ENCODE data around the gene APBB1. TPM values are rescaled to one million over a fixed set of nuclear protein-coding genes. Genes with fewer than 3 reads are reported as not detected.

APBB1 gene
- total and polyA plus RNA-seq, 10 of the 15 experiments (the other 5 are each of a cell fraction or from before 2014, with no cell fraction given) = 0.31 to 10.6 (median 5.4) TPM

DNA sequence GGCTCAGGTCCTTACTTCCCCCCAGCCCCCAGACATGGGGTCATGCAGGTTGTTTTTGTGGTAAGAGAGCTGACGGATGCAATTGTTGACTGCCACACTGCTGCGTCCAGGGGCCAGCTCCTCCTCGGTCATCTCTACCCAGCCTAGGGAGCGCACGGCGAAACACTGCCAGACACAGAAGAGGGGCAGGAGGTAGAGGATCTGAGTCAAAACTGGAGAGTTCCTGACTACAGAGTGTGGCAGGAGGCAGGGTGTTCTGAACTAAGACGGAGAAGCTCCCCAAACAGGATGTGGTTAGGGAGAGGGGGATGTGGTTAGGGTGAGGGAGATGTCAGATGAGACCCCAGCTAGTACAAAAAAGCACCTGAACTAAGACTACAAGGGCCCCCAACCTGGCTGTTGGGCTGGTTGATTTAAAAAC is 16.3 kb downstream of the APBB1 start (continued):
- TF ChIP-seq RCOR1 (conservative IDR thresholded peaks at IDR 0.05; ENCODE audit: low read depth, low read length) (no peak), E2F4 (IDR thresholded peaks at IDR 0.05; ENCODE audit: low read depth, low read length) (no peak), ZNF384 (IDR thresholded peaks at IDR 0.05; ENCODE audit: borderline replicate concordance, low read depth, low read length) (no peak), CEBPB (IDR thresholded peaks at IDR 0.05; ENCODE audit: borderline replicate concordance in 1 of 2, low read depth in 2 of 2, low read length in 2 of 2) (no peak), POLR2A (IDR thresholded peaks at IDR 0.05; ENCODE audit: low read depth, low read length) (peak; percentile 58), ZSCAN29 (IDR thresholded peaks at IDR 0.05) (no peak), SRF (IDR thresholded peaks at IDR 0.05; ENCODE audit: low read depth in 2 of 2, low read length in 2 of 2) (peak in 1 of 2 experiments; percentile 63; a peak in 1 of 4 replicates), PKNOX1 (IDR thresholded peaks at IDR 0.05) (peak; percentile 16; the same call in 1 of the 2 replicates), MYB (IDR thresholded peaks at IDR 0.05; ENCODE audit: borderline replicate concordance, low read depth, low read length) (no peak), YBX1 (IDR thresholded peaks at IDR 0.05) (no peak), ZBTB33 (IDR thresholded peaks at IDR 0.05) (no peak), MTA3 (IDR thresholded peaks at IDR 0.05; ENCODE audit: borderline replicate concordance, low read length) (no peak), NR2C2 (IDR thresholded peaks at IDR 0.05; ENCODE audit: borderline replicate concordance, control insufficient read depth, insufficient read length, low read depth) (no peak), EZH2 (IDR thresholded peaks at IDR 0.05; ENCODE audit: borderline replicate concordance, control insufficient read depth, low read depth, low read length) (no peak), HDAC2 (IDR thresholded peaks at IDR 0.05) (no peak), BACH1 (IDR thresholded peaks at IDR 0.05; ENCODE audit: borderline replicate concordance) (no peak), JUND (IDR thresholded peaks at IDR 0.05; ENCODE audit: low read depth, low read length) (no peak), MXI1 (IDR thresholded peaks at IDR 0.05; ENCODE audit: low read depth, low read length) (no peak), RFX5 (IDR thresholded peaks at IDR 0.05; ENCODE audit: low read depth, low read length) (no peak), ATF7 (IDR thresholded peaks at IDR 0.05; ENCODE audit: low read depth) (peak; percentile 23; the same call in 1 of the 2 replicates), SMAD5 (IDR thresholded peaks at IDR 0.05; ENCODE audit: low read depth) (no peak)
- TF ChIP-seq, protein P1, sequence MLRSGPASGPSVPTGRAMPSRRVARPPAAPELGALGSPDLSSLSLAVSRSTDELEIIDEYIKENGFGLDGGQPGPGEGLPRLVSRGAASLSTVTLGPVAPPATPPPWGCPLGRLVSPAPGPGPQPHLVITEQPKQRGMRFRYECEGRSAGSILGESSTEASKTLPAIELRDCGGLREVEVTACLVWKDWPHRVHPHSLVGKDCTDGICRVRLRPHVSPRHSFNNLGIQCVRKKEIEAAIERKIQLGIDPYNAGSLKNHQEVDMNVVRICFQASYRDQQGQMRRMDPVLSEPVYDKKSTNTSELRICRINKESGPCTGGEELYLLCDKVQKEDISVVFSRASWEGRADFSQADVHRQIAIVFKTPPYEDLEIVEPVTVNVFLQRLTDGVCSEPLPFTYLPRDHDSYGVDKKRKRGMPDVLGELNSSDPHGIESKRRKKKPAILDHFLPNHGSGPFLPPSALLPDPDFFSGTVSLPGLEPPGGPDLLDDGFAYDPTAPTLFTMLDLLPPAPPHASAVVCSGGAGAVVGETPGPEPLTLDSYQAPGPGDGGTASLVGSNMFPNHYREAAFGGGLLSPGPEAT (IDR thresholded peaks at IDR 0.05; ENCODE audit: low read depth) = peak; percentile 76
- TF ChIP-seq, protein P2, sequence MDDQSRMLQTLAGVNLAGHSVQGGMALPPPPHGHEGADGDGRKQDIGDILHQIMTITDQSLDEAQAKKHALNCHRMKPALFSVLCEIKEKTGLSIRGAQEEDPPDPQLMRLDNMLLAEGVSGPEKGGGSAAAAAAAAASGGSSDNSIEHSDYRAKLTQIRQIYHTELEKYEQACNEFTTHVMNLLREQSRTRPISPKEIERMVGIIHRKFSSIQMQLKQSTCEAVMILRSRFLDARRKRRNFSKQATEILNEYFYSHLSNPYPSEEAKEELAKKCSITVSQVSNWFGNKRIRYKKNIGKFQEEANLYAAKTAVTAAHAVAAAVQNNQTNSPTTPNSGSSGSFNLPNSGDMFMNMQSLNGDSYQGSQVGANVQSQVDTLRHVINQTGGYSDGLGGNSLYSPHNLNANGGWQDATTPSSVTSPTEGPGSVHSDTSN (IDR thresholded peaks at IDR 0.05; ENCODE audit: insufficient replicate concordance, low read depth, low read length) = peak; percentile 9
- TF ChIP-seq, protein P3, sequence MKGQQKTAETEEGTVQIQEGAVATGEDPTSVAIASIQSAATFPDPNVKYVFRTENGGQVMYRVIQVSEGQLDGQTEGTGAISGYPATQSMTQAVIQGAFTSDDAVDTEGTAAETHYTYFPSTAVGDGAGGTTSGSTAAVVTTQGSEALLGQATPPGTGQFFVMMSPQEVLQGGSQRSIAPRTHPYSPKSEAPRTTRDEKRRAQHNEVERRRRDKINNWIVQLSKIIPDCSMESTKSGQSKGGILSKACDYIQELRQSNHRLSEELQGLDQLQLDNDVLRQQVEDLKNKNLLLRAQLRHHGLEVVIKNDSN (IDR thresholded peaks at IDR 0.05; ENCODE audit: borderline replicate concordance, extremely low read length, insufficient read depth, low read depth, low read length) = no peak

Data from GM12878 (cell line).